Dendritic cell treated with granulocyte-macrophage colony-stimulating factor and Interleukin-4, amounts not matched to agents 40 ng/mL and 50 ng/mL, for 4 days (primary cell): Measurements from ENCODE around the gene KIF18A.
"Not testable (repeated sequence)": the region's sequence is repeated elsewhere in the genome, so short reads cannot be mapped to it uniquely, and the experiment has no call there.

Experiments used
- H3K27ac Mint-ChIP-seq: one replicate; pipeline ENCODE4 v1.8.0; 2022; ENCODE audit warnings: mild to moderate bottlenecking, mixed read lengths
- H3K27me3 Mint-ChIP-seq: one replicate; pipeline ENCODE4 v1.8.0; 2022; ENCODE audit warnings: mild to moderate bottlenecking, mixed read lengths
- H3K36me3 Mint-ChIP-seq: one replicate; pipeline ENCODE4 v1.8.0; 2022; ENCODE audit warnings: low read depth, mixed read lengths
- H3K4me1 Mint-ChIP-seq: one replicate; pipeline ENCODE4 v1.8.0; 2022; ENCODE audit warnings: low read depth, mixed read lengths
- H3K4me3 Mint-ChIP-seq: one replicate; pipeline ENCODE4 v1.8.0; 2022; ENCODE audit warnings: mild to moderate bottlenecking, moderate library complexity, mixed read lengths
- H3K9me3 Mint-ChIP-seq: one replicate; pipeline ENCODE4 v1.8.0; 2022; ENCODE audit warnings: mixed read lengths
- intact Hi-C: fragments of 100-400 bp; cut with micrococcal nuclease; formaldehyde crosslinking; loops from one replicate; pipeline ENCODE4 v1.15.0; 2022

Gene KIF18A

GRCh38 chr11:28123151-28123581 lies 15.2 kb upstream of the KIF18A start:
- Mint-ChIP-seq H3K4me1 (no peaks in the 10 kb centered on the region), H3K27ac (no peak overlapping the region), H3K4me3 (no peak overlapping the region), H3K36me3 (peaks cover 16% of the 10 kb centered on the region), H3K27me3 (no peaks in the 10 kb centered on the region), H3K9me3 (no peaks in the 10 kb centered on the region)
- intact Hi-C loops = no loop called here

- H3K27ac Mint-ChIP-seq = no peak overlapping the region
- H3K27me3 Mint-ChIP-seq = no peaks in the 10 kb centered on the region
- H3K4me1 Mint-ChIP-seq = no peaks in the 10 kb centered on the region
- intact Hi-C loops = no loop called here
- no peak overlapping the region for H3K4me3 Mint-ChIP-seq
- H3K36me3 Mint-ChIP-seq = peaks cover 27% of the 10 kb centered on the region
- H3K9me3 Mint-ChIP-seq = no peaks in the 10 kb centered on the region
Observed at GRCh38 chr11:28117712-28118111, 9.8 kb upstream of the KIF18A start.

GRCh38 chr11:28114731-28115130 lies 6.8 kb upstream of the KIF18A start:
- no peaks in the 10 kb centered on the region for H3K27me3 Mint-ChIP-seq
- intact Hi-C loops = no loop called here
- H3K4me1 Mint-ChIP-seq = peaks cover 16% of the 10 kb centered on the region
- no peak overlapping the region for H3K4me3 Mint-ChIP-seq
- H3K9me3 Mint-ChIP-seq = no peaks in the 10 kb centered on the region
- H3K36me3 Mint-ChIP-seq = peaks cover 35% of the 10 kb centered on the region
- no peak overlapping the region for H3K27ac Mint-ChIP-seq

- intact Hi-C loops = no loop called here
- Mint-ChIP-seq H3K27me3 (no peaks in the 10 kb centered on the region), H3K4me1 (peaks cover 18% of the 10 kb centered on the region), H3K4me3 (no peak overlapping the region), H3K36me3 (peaks cover 35% of the 10 kb centered on the region), H3K9me3 (no peaks in the 10 kb centered on the region), H3K27ac (no peak overlapping the region)
Observed at GRCh38 chr11:28114116-28114515, 6.2 kb upstream of the KIF18A start.

GRCh38 chr11:28110821-28111200 lies 2.9 kb upstream of the KIF18A start:
- Mint-ChIP-seq H3K9me3 (no peaks in the 10 kb centered on the region), H3K4me1 (peaks cover 35% of the 10 kb centered on the region), H3K36me3 (peaks cover 38% of the 10 kb centered on the region), H3K4me3 (peak overlapping the region; percentile 94), H3K27ac (peak overlapping the region; percentile 97), H3K27me3 (no peaks in the 10 kb centered on the region)
- intact Hi-C loops = no loop called here

GRCh38 chr11:28110108-28110820 lies 2.3 kb upstream of the KIF18A start:
- intact Hi-C loops = no loop called here
- peaks cover 34% of the 10 kb centered on the region for H3K36me3 Mint-ChIP-seq
- H3K4me1 Mint-ChIP-seq = peaks cover 35% of the 10 kb centered on the region

GRCh38 chr11:28108958-28109357 lies 1.0 kb upstream of the KIF18A start:
- H3K4me3 Mint-ChIP-seq = no peak overlapping the region
- H3K9me3 Mint-ChIP-seq = no peaks in the 10 kb centered on the region
- H3K27me3 Mint-ChIP-seq = no peaks in the 10 kb centered on the region
- H3K36me3 Mint-ChIP-seq = peaks cover 21% of the 10 kb centered on the region
- peaks cover 35% of the 10 kb centered on the region for H3K4me1 Mint-ChIP-seq
- intact Hi-C loops = loop anchor here (10.0 kb wide), 1 partner anchor 744 kb away; the partner anchor contains the start of gene CCDC34
- peak overlapping the region; percentile 94 for H3K27ac Mint-ChIP-seq

More at GRCh38 chr11:28110108-28110820, 2.3 kb upstream of the KIF18A start:
- peak overlapping the region; percentile 94 for H3K4me3 Mint-ChIP-seq
- H3K9me3 Mint-ChIP-seq = no peaks in the 10 kb centered on the region
- H3K27me3 Mint-ChIP-seq = no peaks in the 10 kb centered on the region
- peak overlapping the region; percentile 97 for H3K27ac Mint-ChIP-seq

- Mint-ChIP-seq H3K27ac (peak overlapping the region; percentile 94), H3K4me3 (peak overlapping the region; percentile 93), H3K9me3 (no peaks in the 10 kb centered on the region), H3K27me3 (no peaks in the 10 kb centered on the region), H3K4me1 (peaks cover 35% of the 10 kb centered on the region), H3K36me3 (peaks cover 18% of the 10 kb centered on the region)
- intact Hi-C loops = loop anchor here (10.0 kb wide), 1 partner anchor 742 kb away; the partner anchor contains the start of gene CCDC34
Observed at GRCh38 chr11:28107191-28107749, 686 bp downstream of the KIF18A start.

GRCh38 chr11:28106353-28107043 lies 1.5 kb downstream of the KIF18A start:
- Mint-ChIP-seq H3K27me3 (no peaks in the 10 kb centered on the region), H3K4me3 (no peak overlapping the region), H3K27ac (no peak overlapping the region), H3K4me1 (peaks cover 29% of the 10 kb centered on the region), H3K9me3 (no peaks in the 10 kb centered on the region), H3K36me3 (peaks cover 18% of the 10 kb centered on the region)
- intact Hi-C loops = loop anchor here (10.0 kb wide), 1 partner anchor 742 kb away; the partner anchor contains the start of gene CCDC34

GRCh38 chr11:28105869-28106268 lies 2.1 kb downstream of the KIF18A start:
- H3K27ac Mint-ChIP-seq = peak overlapping the region; percentile 21
- peaks cover 23% of the 10 kb centered on the region for H3K4me1 Mint-ChIP-seq
- no peaks in the 10 kb centered on the region for H3K9me3 Mint-ChIP-seq
- intact Hi-C loops = loop anchor here (10.0 kb wide), 1 partner anchor 741 kb away; the partner anchor contains the start of gene CCDC34
- peaks cover 18% of the 10 kb centered on the region for H3K36me3 Mint-ChIP-seq
- H3K27me3 Mint-ChIP-seq = no peaks in the 10 kb centered on the region
- H3K4me3 Mint-ChIP-seq = no peak overlapping the region

- H3K27me3 Mint-ChIP-seq = no peaks in the 10 kb centered on the region
- intact Hi-C loops = loop anchor here (10.0 kb wide), 1 partner anchor 740 kb away; the partner anchor contains the start of gene CCDC34
- peaks cover 11% of the 10 kb centered on the region for H3K36me3 Mint-ChIP-seq
- no peak overlapping the region for H3K4me3 Mint-ChIP-seq
- H3K4me1 Mint-ChIP-seq = peaks cover 22% of the 10 kb centered on the region
- no peaks in the 10 kb centered on the region for H3K9me3 Mint-ChIP-seq
- peak overlapping the region; percentile 21 for H3K27ac Mint-ChIP-seq
Observed at GRCh38 chr11:28104984-28105383, 3.0 kb downstream of the KIF18A start.

- Mint-ChIP-seq H3K9me3 (no peaks in the 10 kb centered on the region), H3K27ac (no peak overlapping the region), H3K27me3 (no peaks in the 10 kb centered on the region), H3K4me1 (peaks cover 17% of the 10 kb centered on the region), H3K4me3 (no peak overlapping the region), H3K36me3 (peaks cover 10% of the 10 kb centered on the region)
- intact Hi-C loops = loop anchor here (10.0 kb wide), 1 partner anchor 740 kb away; the partner anchor contains the start of gene CCDC34
Observed at GRCh38 chr11:28104425-28104824, 3.5 kb downstream of the KIF18A start.

GRCh38 chr11:28102300-28102699 lies 5.7 kb downstream of the KIF18A start:
- H3K36me3 Mint-ChIP-seq, H3K27me3 Mint-ChIP-seq, H3K9me3 Mint-ChIP-seq, H3K4me3 Mint-ChIP-seq, H3K27ac Mint-ChIP-seq, H3K4me1 Mint-ChIP-seq: not testable (repeated sequence)
- intact Hi-C loops = loop anchor here (10.0 kb wide), 1 partner anchor 737 kb away; the partner anchor contains the start of gene CCDC34

- H3K27ac Mint-ChIP-seq = no peak overlapping the region
- H3K4me1 Mint-ChIP-seq = no peaks in the 10 kb centered on the region
- intact Hi-C loops = loop anchor here (10.0 kb wide), 1 partner anchor 736 kb away; the partner anchor contains the start of gene CCDC34
Observed at GRCh38 chr11:28100665-28101064, 7.3 kb downstream of the KIF18A start.

More at GRCh38 chr11:28100665-28101064, 7.3 kb downstream of the KIF18A start:
- H3K36me3 Mint-ChIP-seq = no peaks in the 10 kb centered on the region
- no peaks in the 10 kb centered on the region for H3K27me3 Mint-ChIP-seq
- no peaks in the 10 kb centered on the region for H3K9me3 Mint-ChIP-seq
- H3K4me3 Mint-ChIP-seq = no peak overlapping the region
